ENCODE measurements around the gene PQBP1. TPM values are rescaled to one million over a fixed set of nuclear protein-coding genes. Genes with fewer than 3 reads are reported as not detected.

PQBP1 gene
- total RNA-seq, 1 experiment from 2014 or later, result 110 TPM

DNA sequence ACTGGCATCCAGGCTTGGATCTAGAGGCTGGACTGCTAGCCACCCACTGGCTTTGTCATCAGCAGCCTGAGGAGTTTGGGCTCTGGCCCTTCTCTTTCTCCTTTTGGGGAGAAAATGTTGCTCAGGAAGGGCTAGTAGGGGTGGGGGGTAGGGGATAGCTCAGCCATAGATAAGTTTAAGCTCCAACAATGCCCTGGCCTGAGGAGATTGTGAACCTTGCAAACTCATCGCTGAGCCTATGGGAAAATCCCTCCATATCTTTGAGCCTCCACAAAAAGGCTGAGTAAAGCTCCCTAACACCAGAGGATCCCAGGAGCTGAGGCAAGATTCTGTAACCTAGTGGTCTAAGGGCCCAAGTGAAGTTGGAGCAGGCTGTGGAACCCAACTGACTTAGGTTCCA, 50.9 kb downstream of the PQBP1 start:
- CTCF ChIA-PET, result no interaction called here
- no peak for DNase-seq
- no TSS peak for BruUV-seq (replicated peaks)
- Mint-ChIP-seq H3K27ac (ENCODE audit: unreplicated experiment) (no peak overlapping the region), H3K4me3 (ENCODE audit: low read depth, unreplicated experiment) (no peak overlapping the region), H3K9me3 (ENCODE audit: low read depth, unreplicated experiment) (no peaks in the 10 kb centered on the region), H3K4me1 (ENCODE audit: low read depth, unreplicated experiment) (peaks cover 6% of the 10 kb centered on the region), H3K36me3 (ENCODE audit: insufficient read depth, unreplicated experiment) (peaks cover 16% of the 10 kb centered on the region), H3K27me3 (ENCODE audit: unreplicated experiment) (no peaks in the 10 kb centered on the region)
- TF ChIP-seq, protein P1, sequence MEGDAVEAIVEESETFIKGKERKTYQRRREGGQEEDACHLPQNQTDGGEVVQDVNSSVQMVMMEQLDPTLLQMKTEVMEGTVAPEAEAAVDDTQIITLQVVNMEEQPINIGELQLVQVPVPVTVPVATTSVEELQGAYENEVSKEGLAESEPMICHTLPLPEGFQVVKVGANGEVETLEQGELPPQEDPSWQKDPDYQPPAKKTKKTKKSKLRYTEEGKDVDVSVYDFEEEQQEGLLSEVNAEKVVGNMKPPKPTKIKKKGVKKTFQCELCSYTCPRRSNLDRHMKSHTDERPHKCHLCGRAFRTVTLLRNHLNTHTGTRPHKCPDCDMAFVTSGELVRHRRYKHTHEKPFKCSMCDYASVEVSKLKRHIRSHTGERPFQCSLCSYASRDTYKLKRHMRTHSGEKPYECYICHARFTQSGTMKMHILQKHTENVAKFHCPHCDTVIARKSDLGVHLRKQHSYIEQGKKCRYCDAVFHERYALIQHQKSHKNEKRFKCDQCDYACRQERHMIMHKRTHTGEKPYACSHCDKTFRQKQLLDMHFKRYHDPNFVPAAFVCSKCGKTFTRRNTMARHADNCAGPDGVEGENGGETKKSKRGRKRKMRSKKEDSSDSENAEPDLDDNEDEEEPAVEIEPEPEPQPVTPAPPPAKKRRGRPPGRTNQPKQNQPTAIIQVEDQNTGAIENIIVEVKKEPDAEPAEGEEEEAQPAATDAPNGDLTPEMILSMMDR (IDR thresholded peaks at IDR 0.05; ENCODE audit: unreplicated experiment), result no peak
- intact Hi-C loops (cut with micrococcal nuclease; ENCODE audit: unreplicated experiment), result loop anchor here (10.0 kb wide), 1 partner anchor 184 kb away; the partner anchor contains the start of gene GLOD5

Other genes starting within 250 kb of the PQBP1 start
- 1.1 TPM in 1 of 2 replicates, not detected in the other for gene WAS, start 214.1 kb upstream of the PQBP1 start, total RNA-seq (2022)
- gene SUV39H1, start 201.2 kb upstream of the PQBP1 start, total RNA-seq (2022), result 20.8 and 23.3 TPM in 2 replicates
- not detected in 2 replicates for gene GLOD5, start 136.2 kb upstream of the PQBP1 start, total RNA-seq (2022)
- not detected in 2 replicates for gene GATA1, start 111.3 kb upstream of the PQBP1 start, total RNA-seq (2022)
- gene HDAC6, start 95.9 kb upstream of the PQBP1 start, total RNA-seq (2022), result 68.1 and 78.7 TPM in 2 replicates
- gene ERAS, start 71.4 kb upstream of the PQBP1 start, total RNA-seq (2022), result 0.47 and 0.49 TPM in 2 replicates
- 53.3 and 70.5 TPM in 2 replicates for gene PCSK1N, start 62.3 kb upstream of the PQBP1 start, total RNA-seq (2022)
- gene TIMM17B, start 162 bp upstream of the PQBP1 start, total RNA-seq (2022), result 86.1 and 96.8 TPM in 2 replicates
- gene SLC35A2, start 13.7 kb downstream of the PQBP1 start, total RNA-seq (2022), result 68.1 and 81.0 TPM in 2 replicates
- 12.8 and 13.9 TPM in 2 replicates for gene PIM2, start 21.1 kb downstream of the PQBP1 start, total RNA-seq (2022)
- 67.8 and 73.0 TPM in 2 replicates for gene OTUD5, start 59.7 kb downstream of the PQBP1 start, total RNA-seq (2022)
- gene KCND1, start 73.9 kb downstream of the PQBP1 start, total RNA-seq (2022), result 8.4 and 9.7 TPM in 2 replicates
- gene GRIPAP1, start 104.3 kb downstream of the PQBP1 start, total RNA-seq (2022), result 92.8 and 97.8 TPM in 2 replicates
- 32.2 and 35.1 TPM in 2 replicates for gene TFE3, start 145.4 kb downstream of the PQBP1 start, total RNA-seq (2022)
- 30.8 and 39.0 TPM in 2 replicates for gene CCDC120, start 161.1 kb downstream of the PQBP1 start, total RNA-seq (2022)
- 11.5 and 16.1 TPM in 2 replicates for gene PRAF2, start 176.1 kb downstream of the PQBP1 start, total RNA-seq (2022)
- 42.7 and 59.3 TPM in 2 replicates for gene WDR45, start 182.0 kb downstream of the PQBP1 start, total RNA-seq (2022)
- 32.3 and 35.7 TPM in 2 replicates for gene GPKOW, start 225.8 kb downstream of the PQBP1 start, total RNA-seq (2022)

All from Calu3 (cell line).